Sigmoid colon (tissue), 7 donors: ENCODE measurements around the gene MRPL4. TPM values are rescaled to one million over a fixed set of nuclear protein-coding genes. Genes with fewer than 3 reads are reported as not detected.

ENCODE experiments used
- DNase-seq: peaks from one replicate; pipeline ENCODE4 v3.0.0-alpha.2; 2019
- H3K27ac ChIP-seq, 4 donors: fragments of 200-600 bp; sonication (generic); one replicate each; pipeline ENCODE4 v1.5.1; 2016 to 2019; ENCODE audit warnings: mild to moderate bottlenecking in 1 of 4
- H3K27me3 ChIP-seq, 3 donors: fragments of 200-600 bp; sonication (generic); one replicate each; pipeline ENCODE4 v1.5.1; 2019; ENCODE audit warnings: mild to moderate bottlenecking in 1 of 3
- H3K36me3 ChIP-seq, 4 donors: fragments of 200-600 bp; sonication (generic); one replicate each; pipeline ENCODE4 v1.5.1; 2016 to 2019
- H3K4me1 ChIP-seq, 4 donors: fragments of 200-600 bp; sonication (generic); one replicate each; pipeline ENCODE4 v1.5.1; 2017 to 2019
- H3K4me3 ChIP-seq, 4 donors: fragments of 200-600 bp; sonication (generic); one replicate each; pipeline ENCODE4 v1.5.1; 2017 to 2019; ENCODE audit warnings: mild to moderate bottlenecking in 2 of 4, moderate library complexity in 1 of 4
- H3K9me3 ChIP-seq, 4 donors: fragments of 200-600 bp in 3 of 4; sonication (generic) in 3 of 4; one replicate each; pipeline versions ENCODE4 v1.5.1 to v1.6.1; 2013 to 2019
- EP300 ChIP-seq, 4 donors: sonication (generic); formaldehyde crosslinking; IDR thresholded peaks; one replicate each; pipeline ENCODE4 v1.6.1; 2017; ENCODE audit warnings: antibody characterized with exemption in 4 of 4
- POLR2A ChIP-seq, 2 donors: fragments of 450-650 bp; IDR thresholded peaks; one replicate each; pipeline ENCODE4 v1.6.1; 2016; ENCODE audit warnings: antibody characterized with exemption in 2 of 2, mild to moderate bottlenecking in 2 of 2, moderate library complexity in 2 of 2
- POLR2AphosphoS5 ChIP-seq, 4 donors: sonication (generic); formaldehyde crosslinking; IDR thresholded peaks; one replicate each; pipeline ENCODE4 v1.6.1; 2017; ENCODE audit warnings: antibody characterized with exemption in 4 of 4
- WGBS, 2 donors: extraction: QIAGEN DNeasy Blood & Tissue Kit; methylation state at CpG; one replicate each; pipeline ENCODE4 v1.1.7; 2013; 5-methylcytosine and 5-hydroxymethylcytosine counted together
- intact Hi-C: fragments of 100-400 bp; cut with DNase I; formaldehyde crosslinking; loops from one replicate; pipeline ENCODE4 v1.15.1; 2023
- polyA plus RNA-seq, 3 donors: library from polyadenylated mRNA; stranded (reverse); fragments of 200-250 nt; gene quantifications; one replicate each; pipeline ENCODE4 v1.2.3, GENCODE V29; 2013
- total RNA-seq, 4 donors: library from RNA; depleted of rRNA; stranded (reverse); fragments of >200 nt; gene quantifications; one replicate each; pipeline ENCODE4 v1.1.0, GENCODE V29; 2016
- TF ChIP-seq, protein P1 (sequence below), 4 experiments: fragments of 450-650 bp in 3 of 4; fragments of 200-600 bp in 1 of 4; IDR thresholded peaks; one replicate each; pipeline ENCODE4 v1.5.1; 2016 to 2019; ENCODE audit warnings: antibody characterized with exemption in 4 of 4, mild to moderate bottlenecking in 3 of 4, moderate library complexity in 2 of 4
- donor health status: healthy with polysubstance abuse.
- donor health status: Bipolar disorder and iron deficiency.
- donor health status: healthy.

The MRPL4 gene
- total and polyA plus RNA-seq, 7 donors: 37.9 to 85.2 (median 56.7) TPM

GRCh38 chr19:10243606-10244005 is 8.4 kb upstream of the MRPL4 start:
- H3K4me1 ChIP-seq: peaks cover 0 to 3% (median 0%) of the 10 kb centered on the region in 4 donors
- 92 to 93% methylated on average over 7 of the region's 7 CpGs for WGBS, 2 donors
- no peaks in the 10 kb centered on the region for H3K36me3 ChIP-seq
- no peak for DNase-seq
- intact Hi-C loops: no loop called here
- no peaks in the 10 kb centered on the region for H3K27me3 ChIP-seq
- H3K4me3 ChIP-seq: no peak overlapping the region
- no peaks in the 10 kb centered on the region for H3K9me3 ChIP-seq
- no peak overlapping the region for H3K27ac ChIP-seq
- TF ChIP-seq EP300 (IDR thresholded peaks at IDR 0.05): no peak
- TF ChIP-seq, protein P1, sequence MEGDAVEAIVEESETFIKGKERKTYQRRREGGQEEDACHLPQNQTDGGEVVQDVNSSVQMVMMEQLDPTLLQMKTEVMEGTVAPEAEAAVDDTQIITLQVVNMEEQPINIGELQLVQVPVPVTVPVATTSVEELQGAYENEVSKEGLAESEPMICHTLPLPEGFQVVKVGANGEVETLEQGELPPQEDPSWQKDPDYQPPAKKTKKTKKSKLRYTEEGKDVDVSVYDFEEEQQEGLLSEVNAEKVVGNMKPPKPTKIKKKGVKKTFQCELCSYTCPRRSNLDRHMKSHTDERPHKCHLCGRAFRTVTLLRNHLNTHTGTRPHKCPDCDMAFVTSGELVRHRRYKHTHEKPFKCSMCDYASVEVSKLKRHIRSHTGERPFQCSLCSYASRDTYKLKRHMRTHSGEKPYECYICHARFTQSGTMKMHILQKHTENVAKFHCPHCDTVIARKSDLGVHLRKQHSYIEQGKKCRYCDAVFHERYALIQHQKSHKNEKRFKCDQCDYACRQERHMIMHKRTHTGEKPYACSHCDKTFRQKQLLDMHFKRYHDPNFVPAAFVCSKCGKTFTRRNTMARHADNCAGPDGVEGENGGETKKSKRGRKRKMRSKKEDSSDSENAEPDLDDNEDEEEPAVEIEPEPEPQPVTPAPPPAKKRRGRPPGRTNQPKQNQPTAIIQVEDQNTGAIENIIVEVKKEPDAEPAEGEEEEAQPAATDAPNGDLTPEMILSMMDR (IDR thresholded peaks at IDR 0.05): no peak

DNA sequence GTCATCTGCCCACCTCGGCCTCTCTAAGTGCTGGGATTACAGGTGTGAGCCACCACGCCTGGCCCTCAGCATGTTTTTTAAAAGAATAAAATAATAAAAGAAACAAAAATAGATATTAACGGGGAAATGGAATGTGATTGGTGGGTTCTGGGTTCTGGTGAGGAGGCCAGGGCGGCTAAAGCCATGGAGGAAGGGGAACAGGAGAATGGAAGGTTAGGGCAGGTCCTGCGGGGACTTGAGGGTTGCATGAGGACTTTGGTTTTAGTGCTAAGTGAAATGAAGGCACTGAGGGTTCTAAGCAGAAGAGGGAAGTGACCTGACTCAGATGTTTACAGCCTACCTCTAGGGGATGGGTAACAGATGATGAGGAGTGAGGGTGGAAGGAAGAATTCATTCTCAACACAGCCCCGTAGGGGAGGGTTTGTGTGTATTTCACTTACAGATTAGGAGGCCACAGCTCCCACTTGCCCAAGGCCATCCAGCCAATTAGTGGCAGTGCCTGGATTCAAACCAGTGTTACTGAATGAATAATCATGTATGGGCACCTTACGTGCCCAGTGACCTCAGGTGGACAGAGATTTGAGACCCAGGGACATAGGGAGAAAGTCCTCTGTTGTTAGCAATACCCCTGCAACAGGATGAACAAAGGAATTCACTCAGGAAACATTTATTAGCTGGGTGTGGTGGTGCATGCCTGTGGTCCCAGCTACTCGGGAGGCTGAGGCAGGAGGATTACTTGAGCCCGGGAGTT is 6.7 kb upstream of the MRPL4 start:
- WGBS, 2 donors: 68 to 73% methylated on average over 9 of the region's 9 CpGs

DNA sequence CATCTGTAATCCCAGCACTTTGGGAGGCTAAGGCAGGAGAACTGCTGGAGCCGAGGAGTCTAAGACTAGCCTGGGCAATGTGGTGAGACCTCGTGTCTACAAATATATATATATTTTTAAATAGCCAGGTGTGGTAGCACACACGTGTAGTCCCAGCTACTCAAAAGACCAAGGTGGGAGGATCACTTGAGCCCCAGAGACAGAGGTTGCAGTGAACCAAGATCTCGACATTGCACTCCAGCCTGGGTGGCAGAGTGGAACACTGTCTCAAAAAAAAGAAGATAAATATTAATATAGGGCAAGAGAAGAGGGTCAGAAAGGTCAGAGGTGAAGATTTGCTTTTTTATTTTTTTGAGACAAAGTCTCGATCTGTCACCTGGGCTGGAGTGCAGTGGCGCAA is 5.5 kb upstream of the MRPL4 start:
- H3K4me3 ChIP-seq: no peak overlapping the region
- H3K36me3 ChIP-seq: no peaks in the 10 kb centered on the region
- intact Hi-C loops: no loop called here
- no peaks in the 10 kb centered on the region for H3K27me3 ChIP-seq
- WGBS, 2 donors: 84 to 89% methylated on average over 6 of the region's 6 CpGs
- H3K27ac ChIP-seq: no peak overlapping the region
- DNase-seq: no peak
- peaks cover 0 to 15% (median 10%) of the 10 kb centered on the region in 4 donors for H3K4me1 ChIP-seq
- H3K9me3 ChIP-seq: no peaks in the 10 kb centered on the region
- no peak for TF ChIP-seq POLR2AphosphoS5 (IDR thresholded peaks at IDR 0.05)
- TF ChIP-seq, protein P1 (IDR thresholded peaks at IDR 0.05): no peak
- TF ChIP-seq POLR2A (IDR thresholded peaks at IDR 0.05): no peak
- no peak for TF ChIP-seq EP300 (IDR thresholded peaks at IDR 0.05)

More for the DNA sequence above, 6.7 kb upstream of the MRPL4 start:
- TF ChIP-seq POLR2A (IDR thresholded peaks at IDR 0.05): no peak
- no peak for TF ChIP-seq POLR2AphosphoS5 (IDR thresholded peaks at IDR 0.05)
- no peak for TF ChIP-seq EP300 (IDR thresholded peaks at IDR 0.05)
- TF ChIP-seq, protein P1 (IDR thresholded peaks at IDR 0.05): no peak
- Histone ChIP-seq H3K9me3 (no peaks in the 10 kb centered on the region), H3K27me3 (no peaks in the 10 kb centered on the region), H3K4me1 (peaks cover 0 to 7% (median 4%) of the 10 kb centered on the region in 4 donors), H3K4me3 (no peak overlapping the region), H3K27ac (no peak overlapping the region), H3K36me3 (no peaks in the 10 kb centered on the region)
- intact Hi-C loops: no loop called here
- DNase-seq: no peak

- Histone ChIP-seq H3K27me3 (no peaks in the 10 kb centered on the region), H3K27ac (peak overlapping the region; percentile 82 to 92 (median 87)), H3K9me3 (no peaks in the 10 kb centered on the region), H3K4me1 (peaks cover 0 to 27% (median 17%) of the 10 kb centered on the region in 4 donors), H3K36me3 (peaks cover 18 to 41% (median 24%) of the 10 kb centered on the region in 4 donors), H3K4me3 (peak overlapping the region; percentile 83 to 91 (median 85))
- intact Hi-C loops: loop anchor here (5.0 kb wide), 2 partner anchors 130 to 145 kb away; partner anchors contain the start of genes PPAN and TYK2
- 15 to 21% methylated on average over 8 of the region's 8 CpGs for WGBS, 2 donors
- no peak for DNase-seq
- TF ChIP-seq, protein P1 (IDR thresholded peaks at IDR 0.05): peak in 1 of 4 experiments; percentile 1
- no peak for TF ChIP-seq POLR2AphosphoS5 (IDR thresholded peaks at IDR 0.05)
Observed at GRCh38 chr19:10252707-10253106, 693 bp downstream of the MRPL4 start.
